GM19467 (cell line): Measurements from ENCODE around the gene CCL7.

Experiments used
- ATAC-seq: cut with Tn5 transposase; IDR thresholded peaks from one replicate; pipeline ENCODE4 v1.9.1; 2021; ENCODE audit warnings: mild to moderate bottlenecking, moderate library complexity; ENCODE audit not compliant: unreplicated experiment

Gene CCL7

DNA sequence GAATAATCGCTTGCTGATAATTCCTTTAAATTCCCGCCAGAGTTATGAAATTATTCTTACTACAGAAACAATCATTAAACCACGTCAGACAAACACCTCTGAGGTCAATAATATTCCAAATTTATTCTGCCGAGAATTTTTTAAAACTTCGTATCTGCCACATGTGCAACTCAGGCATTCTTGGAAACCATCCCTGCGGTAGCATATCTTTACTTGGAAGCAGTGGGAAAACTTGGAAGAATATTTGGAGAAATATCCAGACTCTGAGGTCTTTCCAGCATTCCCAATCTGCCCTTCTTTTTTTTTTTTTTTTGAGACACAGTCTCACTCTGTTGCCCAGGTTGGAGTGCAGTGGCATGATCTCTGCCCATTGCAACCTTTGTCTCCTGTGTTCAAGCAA is 13.6 kb downstream of the CCL7 start:
- no peak for ATAC-seq

DNA sequence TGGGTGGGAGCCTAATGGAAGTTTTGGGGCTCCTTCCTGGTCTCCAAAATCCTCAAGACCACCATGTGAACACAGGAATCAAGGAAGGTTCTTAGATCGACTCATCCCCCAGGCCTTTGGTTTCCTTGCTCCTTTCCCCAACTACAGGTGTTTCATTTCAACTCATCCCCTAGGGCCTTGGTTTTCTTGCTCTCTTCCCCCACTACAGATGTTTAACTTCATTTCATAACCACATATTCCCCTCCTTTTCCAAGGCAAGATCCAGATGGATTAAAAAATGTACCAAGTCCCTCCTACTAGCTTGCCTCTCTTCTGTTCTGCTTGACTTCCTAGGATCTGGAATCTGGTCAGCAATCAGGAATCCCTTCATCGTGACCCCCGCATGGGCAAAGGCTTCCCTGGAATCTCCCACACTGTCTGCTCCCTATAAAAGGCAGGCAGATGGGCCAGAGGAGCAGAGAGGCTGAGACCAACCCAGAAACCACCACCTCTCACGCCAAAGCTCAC is 15.3 kb downstream of the CCL7 start, which contains the start of gene CCL11:
CCL11 (plus strand) TSS at position 457 of the 507 bp plus-strand sequence. CDS start 67 bp downstream, outside the sequence.
- no peak for ATAC-seq

- ATAC-seq = no peak
Measured at GRCh38 chr17:34287875-34288274, 17.9 kb downstream of the CCL7 start.

DNA sequence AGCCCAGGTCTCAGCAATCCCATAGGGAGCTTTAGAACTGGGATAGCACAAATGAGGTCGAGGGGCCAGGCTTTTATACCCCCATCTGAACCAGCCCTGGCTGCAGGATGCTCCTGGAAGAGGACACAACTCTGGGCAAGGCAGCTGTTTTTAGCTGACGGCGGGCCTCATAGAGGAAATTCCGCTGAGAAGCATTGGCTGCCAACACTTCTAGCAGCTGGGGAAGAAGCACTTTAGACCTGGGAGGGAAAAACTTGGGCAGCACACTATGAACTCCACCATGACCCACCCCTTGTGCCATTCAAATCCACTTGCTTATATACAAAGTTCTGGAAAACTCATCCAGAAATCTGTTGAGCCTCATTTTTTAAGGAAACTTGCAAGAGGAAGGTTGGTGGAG is 20.6 kb downstream of the CCL7 start:
- no peak for ATAC-seq

GRCh38 chr17:34291721-34292348 is 21.8 kb downstream of the CCL7 start:
- ATAC-seq = no peak

GRCh38 chr17:34299027-34299426 is 29.0 kb downstream of the CCL7 start:
- no peak for ATAC-seq

DNA sequence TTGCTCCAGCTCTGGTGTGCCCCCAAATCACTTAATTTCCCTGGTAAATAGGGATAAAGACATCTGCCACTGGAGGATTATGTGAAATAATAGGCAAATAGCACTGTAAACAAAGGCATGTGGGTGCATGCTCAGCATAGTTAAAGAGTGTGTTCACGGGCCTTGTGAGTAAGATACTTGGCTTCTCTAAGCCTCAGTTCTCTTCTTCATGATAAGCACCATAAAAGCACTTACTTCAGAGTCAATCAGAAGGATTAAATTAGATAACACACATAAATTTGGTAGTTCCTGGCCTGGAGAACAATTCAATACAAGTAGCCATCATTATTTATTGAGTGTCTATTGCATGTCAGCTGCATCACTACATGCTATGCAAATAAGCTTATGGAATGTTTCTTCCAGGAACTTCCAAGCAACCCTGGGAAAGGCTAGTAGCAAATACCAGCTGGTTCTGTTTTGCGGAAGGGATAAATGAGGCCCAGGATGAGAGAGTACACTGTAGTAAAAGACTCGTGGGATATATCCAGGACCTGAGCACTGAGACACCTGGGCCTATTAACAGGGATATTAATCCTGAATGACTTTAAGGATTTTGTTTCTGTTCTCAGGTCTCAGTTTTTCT is 30.0 kb downstream of the CCL7 start:
- ATAC-seq = no peak

GRCh38 chr17:34300652-34301370 is 30.8 kb downstream of the CCL7 start:
- no peak for ATAC-seq

DNA sequence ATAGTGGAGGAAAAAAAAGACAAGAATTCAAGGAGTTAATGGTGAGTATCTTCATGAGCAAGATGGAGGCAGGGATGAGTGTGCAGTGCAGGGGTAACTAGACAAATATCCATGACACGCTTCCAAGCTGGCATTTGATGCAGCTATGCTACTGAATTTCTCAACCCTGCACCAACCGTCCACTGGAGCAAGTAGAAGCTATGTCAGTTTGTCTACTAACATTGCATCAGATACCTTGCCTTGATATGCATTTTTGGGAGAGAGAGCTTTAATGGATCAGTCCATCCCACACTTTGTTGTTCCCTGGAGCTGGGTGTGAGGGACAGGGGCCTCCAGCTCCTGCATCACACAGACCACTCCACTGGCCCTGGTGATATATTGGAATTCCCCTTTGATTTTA is 32.0 kb downstream of the CCL7 start:
- ATAC-seq = no peak

GRCh38 chr17:34302636-34303035 is 32.6 kb downstream of the CCL7 start:
- no peak for ATAC-seq

- ATAC-seq = no peak
Measured at GRCh38 chr17:34303606-34304005, 33.6 kb downstream of the CCL7 start.

DNA sequence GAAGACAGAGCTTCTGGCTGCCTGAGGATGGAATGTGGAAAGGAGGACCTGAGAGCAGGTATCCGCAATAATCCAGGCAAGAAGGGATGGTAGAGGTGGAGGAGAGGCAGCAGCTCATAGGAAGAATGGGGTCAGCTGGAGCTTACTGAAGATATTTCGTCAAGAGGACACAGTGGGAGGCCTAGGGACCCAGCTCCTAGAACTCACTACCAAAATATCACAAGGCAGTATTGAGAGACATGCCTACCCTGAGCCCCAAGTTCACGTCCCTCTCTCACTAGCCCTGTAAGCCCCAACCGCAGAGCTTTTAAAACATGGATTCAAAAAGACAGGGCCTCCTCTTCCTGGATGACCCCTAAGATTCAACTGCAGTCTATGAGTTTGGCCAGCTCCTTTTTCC is 35.0 kb downstream of the CCL7 start:
- no peak for ATAC-seq

- no peak for ATAC-seq
Measured at GRCh38 chr17:34305606-34306005, 35.6 kb downstream of the CCL7 start.

- no peak for ATAC-seq
Measured at GRCh38 chr17:34306466-34306865, 36.4 kb downstream of the CCL7 start.

GRCh38 chr17:34307110-34307509 is 37.1 kb downstream of the CCL7 start:
- ATAC-seq = no peak

DNA sequence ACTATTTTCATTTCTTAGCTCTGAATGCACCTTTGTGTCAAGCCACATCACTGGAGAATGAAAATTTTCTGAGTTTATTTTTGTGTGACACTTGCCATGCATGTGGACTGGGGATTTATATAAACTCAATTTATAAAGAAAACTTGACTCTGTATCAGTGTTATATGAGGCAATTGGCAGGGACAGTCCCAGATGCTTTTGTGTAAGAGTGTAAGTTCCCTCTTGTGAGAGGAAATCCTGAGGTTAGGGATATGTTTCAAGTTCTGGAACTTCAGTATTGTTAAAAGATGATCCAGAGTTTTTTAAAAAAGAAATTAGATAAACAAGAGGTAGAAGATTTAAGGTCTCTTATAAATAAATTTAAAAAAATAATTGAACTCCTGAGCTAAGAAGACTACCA is 38.4 kb downstream of the CCL7 start:
- ATAC-seq = no peak

- ATAC-seq = no peak
Measured at GRCh38 chr17:34311291-34311690, 41.3 kb downstream of the CCL7 start.

DNA sequence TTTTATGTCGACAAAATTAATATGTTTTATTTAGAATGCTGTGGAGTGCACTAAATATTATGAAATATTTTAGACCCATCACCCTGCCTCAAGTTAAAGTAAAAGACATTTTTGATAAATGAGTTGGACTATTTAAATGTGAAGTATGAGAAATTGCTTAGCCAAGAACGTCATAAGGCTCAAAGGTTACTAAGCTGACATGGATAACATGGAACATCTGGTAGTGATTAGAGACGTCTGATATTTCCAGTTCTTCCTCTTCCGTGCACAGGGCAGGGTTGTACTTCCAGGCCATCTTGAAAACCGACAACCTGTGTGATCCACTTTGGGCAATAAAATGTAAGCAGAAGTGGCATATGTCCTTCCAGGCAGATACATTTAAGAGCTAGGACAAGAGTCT is 42.1 kb downstream of the CCL7 start:
- no peak for ATAC-seq

GRCh38 chr17:34313164-34313563 is 43.1 kb downstream of the CCL7 start:
- ATAC-seq = no peak

DNA sequence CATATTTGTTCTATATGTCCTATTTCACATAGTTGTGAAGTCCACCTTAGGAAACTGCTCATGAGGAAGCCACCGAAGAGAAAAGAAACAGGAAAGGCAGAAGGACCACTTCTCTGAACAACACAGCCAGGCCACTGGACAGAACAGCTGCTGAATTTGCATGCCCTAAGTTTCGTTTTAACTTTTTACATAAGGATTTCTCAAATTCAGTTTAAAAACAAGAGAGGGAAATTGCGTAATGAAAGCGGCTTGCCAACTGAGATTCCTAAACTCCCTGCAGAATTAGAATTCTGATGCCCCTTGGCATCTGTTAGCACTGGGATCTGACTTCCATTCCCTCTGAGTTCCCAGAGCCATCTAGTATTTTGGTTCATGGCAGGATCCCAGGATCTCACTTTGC is 44.3 kb downstream of the CCL7 start:
- ATAC-seq = no peak

DNA sequence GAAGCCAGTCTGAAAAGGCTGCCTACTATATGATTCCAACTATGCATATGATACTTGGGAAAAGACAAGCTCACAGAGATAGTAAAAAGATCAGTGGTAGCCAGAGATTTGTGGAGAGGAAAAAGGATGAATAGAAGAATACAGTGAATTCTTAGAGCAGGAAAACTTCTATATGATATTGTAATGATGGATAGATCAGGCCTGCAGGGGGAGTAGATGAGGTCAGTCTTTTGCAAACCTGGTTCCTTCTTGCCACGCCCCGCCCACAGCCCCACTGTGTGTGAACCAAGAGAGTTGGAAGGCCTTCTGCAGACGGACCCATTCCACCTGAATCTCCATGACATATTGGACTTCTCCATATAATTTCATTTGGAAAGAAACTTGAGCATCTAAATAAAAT is 48.5 kb downstream of the CCL7 start:
- ATAC-seq = no peak

GRCh38 chr17:34319039-34319483 is 49.0 kb downstream of the CCL7 start, which contains the start of gene CCL8:
Gene CCL8 (plus strand): TSS chr17:34319435. CDS start chr17:34319502, 67 bp downstream.
- no peak for ATAC-seq
